HG03135 (cell line): ENCODE results near the gene SUMO3.

Experiments used
- ATAC-seq: cut with Tn5 transposase; IDR thresholded peaks from one replicate; pipeline ENCODE4 v1.9.1; 2021; ENCODE audit warnings: mild to moderate bottlenecking, moderate library complexity; ENCODE audit not compliant: unreplicated experiment

Gene SUMO3

GRCh38 chr21:44780767-44781459 lies 36.9 kb downstream of the SUMO3 start:
- no peak for ATAC-seq

DNA sequence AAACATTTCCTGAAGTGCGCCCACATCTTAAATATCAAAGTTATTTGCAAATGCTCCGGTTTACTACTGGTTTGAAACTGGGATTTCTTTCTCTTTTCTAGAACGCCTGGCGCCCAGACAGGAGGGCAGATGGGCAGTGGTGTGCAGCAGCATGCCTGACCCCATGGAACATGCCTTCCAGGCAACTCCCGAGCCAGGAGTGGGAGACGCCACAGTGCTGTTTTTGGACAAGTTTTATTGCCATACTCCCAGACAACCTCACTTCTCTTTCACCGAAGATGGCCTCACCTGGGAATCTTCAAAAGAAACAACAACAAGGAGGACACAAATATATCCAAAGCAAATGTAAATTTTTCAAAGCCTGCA lies 37.7 kb downstream of the SUMO3 start:
- ATAC-seq, result no peak

GRCh38 chr21:44779417-44780136 lies 38.3 kb downstream of the SUMO3 start:
- no peak for ATAC-seq

- no peak for ATAC-seq
Observed at GRCh38 chr21:44778983-44779382, 38.9 kb downstream of the SUMO3 start.

DNA sequence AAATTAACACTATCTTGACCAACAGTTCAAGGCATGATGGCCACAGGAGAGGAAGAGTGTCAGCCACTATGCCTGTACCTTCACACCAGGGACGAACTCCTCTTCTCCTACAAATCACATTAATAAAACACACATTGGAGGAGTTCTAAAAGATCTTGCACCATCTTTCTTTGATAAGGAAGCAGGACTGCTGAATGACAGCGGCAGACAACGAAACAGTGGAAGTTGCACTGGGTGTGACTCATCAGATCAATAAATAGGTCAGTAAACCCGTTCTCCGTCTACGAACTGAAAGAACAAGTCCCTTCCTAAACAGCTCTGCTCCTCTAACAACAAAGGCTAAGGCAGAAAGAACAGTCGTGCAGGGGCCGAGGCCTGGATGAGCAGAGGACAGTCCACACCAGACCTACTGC lies 39.4 kb downstream of the SUMO3 start:
- ATAC-seq, result no peak

- ATAC-seq, result no peak
Observed at GRCh38 chr21:44778094-44778493, 39.8 kb downstream of the SUMO3 start.

- ATAC-seq, result no peak
Observed at GRCh38 chr21:44774972-44775371, 42.9 kb downstream of the SUMO3 start.

GRCh38 chr21:44773291-44773932 lies 44.5 kb downstream of the SUMO3 start:
- no peak for ATAC-seq

DNA sequence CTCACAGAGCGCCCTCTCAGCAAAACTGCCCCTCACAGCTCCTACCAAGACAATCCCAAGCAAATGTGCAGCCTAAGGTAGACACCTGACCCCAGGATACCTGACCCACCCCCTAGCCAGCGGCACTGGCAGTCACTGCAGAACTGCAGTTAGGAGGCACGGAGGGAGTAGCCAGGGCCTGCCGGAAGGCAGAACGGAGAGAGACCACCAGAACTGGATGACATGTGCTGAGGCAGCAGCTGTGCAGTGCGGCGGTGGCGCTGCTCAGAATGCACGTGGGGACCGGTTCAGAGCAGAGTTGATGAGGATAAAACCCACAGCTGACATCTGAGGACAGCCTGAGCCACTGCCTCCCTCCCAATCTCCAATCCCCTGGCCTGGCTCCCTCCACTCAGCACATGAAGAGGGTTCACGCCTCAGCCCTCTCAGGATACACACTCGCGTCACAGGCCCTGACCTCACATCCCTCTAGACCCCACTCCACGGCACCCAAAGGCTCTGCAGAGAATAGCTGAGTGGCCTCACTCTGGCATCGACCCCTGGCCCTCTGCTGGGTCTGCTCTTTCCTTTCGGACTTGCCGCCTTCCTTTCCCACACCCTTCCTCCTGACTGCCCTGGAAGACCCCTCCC lies 45.9 kb downstream of the SUMO3 start:
- no peak for ATAC-seq

GRCh38 chr21:44767834-44768831 lies 49.7 kb downstream of the SUMO3 start:
- no peak for ATAC-seq

DNA sequence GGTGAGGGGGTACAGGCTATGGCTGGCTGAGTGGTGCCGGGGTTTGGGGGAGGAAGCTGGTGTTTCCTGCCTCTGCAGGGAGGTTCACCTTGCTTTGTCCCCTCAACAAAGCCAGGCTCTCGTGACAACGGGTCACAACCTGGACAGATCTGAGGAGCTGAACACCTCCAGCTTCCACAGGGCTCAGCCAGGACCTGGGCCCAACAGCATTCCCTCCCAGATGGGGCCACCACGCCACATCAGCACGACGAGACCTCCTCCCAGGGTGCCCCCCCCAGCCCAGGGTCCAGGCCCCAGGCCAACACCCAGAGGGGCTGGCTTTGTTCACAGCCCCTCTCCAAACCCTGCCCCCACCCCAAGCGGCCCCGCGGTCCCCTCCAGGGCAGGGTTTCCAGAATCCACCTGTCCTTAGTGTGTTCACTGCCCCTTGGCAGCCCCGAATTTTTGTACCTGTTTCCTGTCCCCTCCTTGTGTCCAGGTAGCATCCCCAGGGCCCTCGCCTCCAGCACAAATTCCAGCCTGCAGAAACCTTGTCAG lies 51.0 kb downstream of the SUMO3 start:
- ATAC-seq, result no peak

GRCh38 chr21:44766014-44766817 lies 51.6 kb downstream of the SUMO3 start:
- no peak for ATAC-seq

- ATAC-seq, result no peak
Observed at GRCh38 chr21:44765231-44766013, 52.4 kb downstream of the SUMO3 start.

DNA sequence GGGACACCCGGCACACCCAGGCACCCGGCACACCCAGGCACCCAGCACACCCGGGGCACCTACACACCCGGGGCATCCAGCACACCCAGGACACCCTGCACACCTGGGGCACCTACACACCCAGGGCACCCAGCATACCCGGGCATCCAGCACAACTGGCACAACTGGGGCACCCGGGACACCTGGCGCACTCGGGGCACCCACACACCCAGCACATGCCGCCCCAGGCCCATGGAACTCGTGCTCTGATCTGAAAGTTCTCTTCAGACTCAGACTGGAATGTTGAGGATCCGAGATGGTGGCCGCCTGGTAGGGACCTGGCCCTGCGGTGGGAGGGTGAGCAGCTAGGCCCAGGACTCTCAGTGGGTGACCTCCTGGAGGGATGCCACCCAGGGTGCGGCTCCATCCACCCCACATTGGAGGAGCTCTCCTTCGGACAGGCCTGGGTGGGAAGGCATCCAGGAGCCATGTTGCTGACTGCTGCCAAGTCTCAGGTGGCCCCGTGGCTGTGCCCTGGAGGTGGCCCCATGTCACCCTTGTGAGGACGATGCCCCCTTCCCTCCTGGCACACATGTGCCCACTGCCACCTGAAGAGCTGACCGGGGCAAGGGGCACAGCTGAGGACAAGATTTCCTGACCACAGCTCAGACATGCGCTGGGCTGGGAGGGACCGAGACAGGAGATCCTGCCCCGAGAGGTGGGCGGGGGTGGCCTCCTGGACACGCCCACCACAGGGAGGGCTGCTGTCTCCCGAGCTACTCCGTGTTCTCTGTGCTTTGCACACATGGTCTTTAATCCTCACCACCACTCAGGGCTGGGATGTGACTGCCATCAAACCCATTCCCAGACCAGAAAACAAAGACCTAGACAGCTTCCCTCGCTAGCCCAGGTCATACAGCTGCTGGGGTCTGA lies 53.3 kb downstream of the SUMO3 start:
- no peak for ATAC-seq

GRCh38 chr21:44763451-44764318 lies 54.2 kb downstream of the SUMO3 start:
- ATAC-seq, result no peak

- ATAC-seq, result no peak
Observed at GRCh38 chr21:44763050-44763378, 54.8 kb downstream of the SUMO3 start.
